Effector CD8-positive, alpha-beta T cell (primary cell): ENCODE measurements around the gene DIO1.

Experiments used
- DNase-seq: peaks from one replicate; lab custom pipeline; 2025; lab: John Stamatoyannopoulos, UW

DIO1 gene

GRCh38 chr1:53942127-53942957 is 48.4 kb downstream of the DIO1 start:
- DNase-seq: no peak

DNA sequence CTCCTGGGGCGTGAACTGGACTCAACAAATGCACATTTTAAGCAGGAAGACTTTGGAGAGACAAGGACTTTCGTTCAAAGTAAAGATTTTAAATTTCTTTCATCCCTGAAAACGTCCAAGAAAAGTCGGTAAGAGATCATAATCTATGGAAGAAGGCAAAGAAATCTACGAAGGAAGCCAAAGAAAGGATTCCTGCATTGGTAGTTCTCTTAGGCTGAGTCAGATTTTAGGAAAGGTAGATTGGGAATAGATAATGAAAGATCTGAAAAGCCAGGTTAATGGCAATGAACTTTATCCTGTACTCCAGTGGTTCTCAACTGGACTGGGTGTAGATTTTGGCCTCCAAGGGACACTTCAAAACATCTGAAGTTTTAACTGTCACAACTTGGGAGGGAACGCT is 49.1 kb downstream of the DIO1 start:
- no peak for DNase-seq

GRCh38 chr1:53943490-53944043 is 49.6 kb downstream of the DIO1 start:
- no peak for DNase-seq

DNA sequence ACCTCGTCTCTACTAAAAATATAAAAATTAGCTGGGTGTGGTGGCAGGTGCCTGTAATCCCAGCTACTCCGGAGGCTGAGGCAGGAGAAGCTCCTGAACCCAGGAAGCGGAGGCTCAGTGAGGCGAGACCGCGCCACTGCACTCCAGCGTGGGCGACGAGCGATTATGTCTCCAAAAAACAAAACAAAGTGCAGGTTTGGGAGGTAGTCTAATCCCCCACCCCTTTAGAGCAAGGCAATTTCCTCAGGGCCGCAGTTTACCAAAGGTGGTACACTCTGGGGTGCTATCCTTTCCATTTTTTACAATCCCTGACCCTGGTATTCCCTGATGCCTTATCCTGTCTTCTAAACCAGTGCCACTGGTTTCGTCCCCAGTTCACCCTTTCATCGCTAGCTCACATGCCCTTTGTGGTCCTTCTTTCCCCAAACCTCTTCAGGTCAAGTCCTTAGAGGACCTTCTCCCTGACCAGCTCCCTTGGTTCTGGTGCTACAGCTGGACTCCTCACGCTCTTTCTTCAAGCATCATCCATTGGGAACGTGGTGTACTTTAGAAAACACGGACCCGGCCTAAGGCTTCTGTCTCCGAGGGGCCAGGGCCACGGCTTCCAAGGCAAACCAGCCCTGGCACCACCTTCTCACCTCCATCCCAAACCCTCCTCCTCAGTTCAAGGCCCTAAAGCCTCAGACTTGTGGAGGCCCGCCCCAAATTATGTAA is 50.6 kb downstream of the DIO1 start:
- no peak for DNase-seq

GRCh38 chr1:53945183-53945432 is 51.1 kb downstream of the DIO1 start:
- no peak for DNase-seq

DNA sequence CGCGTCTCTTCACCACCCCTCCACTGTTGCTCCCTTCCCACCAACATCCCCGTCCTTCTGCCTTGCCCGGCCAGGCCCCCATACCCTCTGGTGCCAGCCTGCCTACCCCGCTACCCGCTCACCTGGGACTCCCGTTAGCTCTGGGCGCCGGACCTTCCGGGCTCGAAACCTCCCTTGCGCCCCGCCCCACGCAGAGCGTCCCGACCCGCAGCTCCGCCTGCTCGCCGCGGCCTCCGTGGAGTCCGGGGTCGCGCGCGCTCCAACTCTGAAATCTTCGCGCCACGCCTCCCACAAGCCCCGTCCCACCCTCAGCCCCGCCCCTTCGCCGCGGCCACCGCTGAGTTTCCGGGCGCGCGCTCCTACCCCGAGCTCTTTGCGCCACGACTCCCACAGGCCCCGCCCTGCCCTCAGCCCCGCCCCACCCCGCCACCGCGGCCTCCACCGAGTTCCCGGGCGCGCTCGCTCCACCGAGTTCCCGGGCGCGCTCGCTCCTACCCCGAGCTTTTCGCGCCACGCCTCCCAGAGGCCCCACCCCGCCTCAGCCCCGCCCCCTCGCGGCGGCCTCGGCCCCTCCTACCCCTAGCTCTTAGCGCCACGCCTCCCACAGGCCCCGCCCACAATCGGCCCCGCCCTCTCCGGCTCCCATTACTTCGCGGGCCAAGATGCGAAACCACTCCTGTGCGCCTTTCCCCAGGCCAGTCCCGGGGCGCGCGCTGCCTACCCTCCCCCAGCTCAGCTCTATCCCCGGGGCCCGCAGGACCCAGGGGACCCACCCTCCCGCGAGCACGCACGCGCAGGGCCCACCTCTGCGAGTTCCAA is 51.7 kb downstream of the DIO1 start, which contains the start of gene IFT25:
IFT25 (minus strand) TSS at position 267 of the 819 bp plus-strand sequence. CDS start 5,617 bp downstream, outside the sequence.
- peak; percentile 98 for DNase-seq

DNA sequence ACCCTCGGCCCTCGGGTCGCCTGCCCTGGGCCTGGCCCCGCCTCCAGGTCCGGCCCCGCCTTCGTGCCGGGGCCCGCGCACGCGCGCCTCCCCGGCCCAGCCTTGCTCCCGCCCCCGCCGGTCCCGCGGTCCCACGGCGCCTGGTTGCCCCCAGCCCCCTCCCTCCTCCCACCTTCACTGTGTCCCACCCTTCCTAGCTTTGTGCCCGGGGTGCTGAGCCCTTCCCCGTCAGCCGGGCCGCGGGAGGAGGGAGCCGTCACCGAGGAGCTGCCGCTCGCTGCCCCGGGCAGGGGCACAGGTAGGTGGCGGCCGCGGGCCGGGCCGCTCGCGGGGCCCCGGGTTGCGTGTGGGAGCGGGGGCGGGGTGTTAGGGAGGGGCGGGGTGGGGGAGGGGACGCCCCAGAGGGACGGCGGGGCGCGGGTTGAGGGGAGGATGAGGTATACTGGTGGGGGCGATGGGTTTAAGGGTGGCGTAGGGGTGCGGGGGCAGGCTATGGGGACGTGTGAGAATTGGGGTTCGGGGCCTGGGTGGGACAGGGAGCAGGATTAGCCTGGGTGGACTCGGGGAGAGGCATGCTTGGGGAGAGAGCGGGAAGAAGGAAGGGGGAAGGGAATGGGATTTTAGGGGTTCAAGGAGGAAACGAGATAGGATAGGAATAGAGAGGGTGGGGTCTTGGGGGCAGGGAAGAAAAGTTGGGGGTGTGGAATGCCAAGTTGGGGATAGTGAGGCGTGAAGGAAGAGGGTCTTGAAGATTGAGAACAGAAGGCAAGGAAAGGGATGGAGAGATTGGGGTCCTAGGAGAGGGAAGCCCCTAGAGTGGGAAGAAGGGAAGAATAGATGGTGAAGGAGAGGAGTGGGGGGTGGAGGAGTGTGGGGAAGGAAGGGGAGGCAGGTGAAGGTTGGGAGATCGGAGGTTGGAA is 52.5 kb downstream of the DIO1 start, which contains the start of gene LRRC42:
LRRC42 (plus strand) TSS at position 99 of the 920 bp plus-strand sequence. CDS start 5,650 bp downstream, outside the sequence.
- DNase-seq: no peak

GRCh38 chr1:53947172-53947907 is 53.4 kb downstream of the DIO1 start:
- DNase-seq: no peak

DNA sequence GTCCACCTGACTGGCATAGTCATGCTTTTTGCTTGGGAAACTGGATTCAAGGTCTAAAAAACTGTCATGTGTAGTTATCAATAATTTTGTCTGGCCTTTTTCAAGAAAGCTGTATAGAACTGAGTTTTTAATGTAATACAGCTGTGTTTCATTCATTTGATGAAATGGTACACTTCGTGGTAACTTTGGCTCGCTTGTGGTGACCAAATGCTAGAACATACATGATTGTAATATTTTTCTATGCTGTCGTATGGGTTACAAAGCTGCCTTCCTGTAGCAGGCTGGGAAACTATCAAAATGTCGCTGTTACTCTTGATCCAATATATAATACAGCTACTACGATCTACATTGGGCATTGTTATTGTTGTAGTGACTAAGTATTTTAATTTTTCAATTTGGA is 54.3 kb downstream of the DIO1 start:
- DNase-seq: no peak

DNA sequence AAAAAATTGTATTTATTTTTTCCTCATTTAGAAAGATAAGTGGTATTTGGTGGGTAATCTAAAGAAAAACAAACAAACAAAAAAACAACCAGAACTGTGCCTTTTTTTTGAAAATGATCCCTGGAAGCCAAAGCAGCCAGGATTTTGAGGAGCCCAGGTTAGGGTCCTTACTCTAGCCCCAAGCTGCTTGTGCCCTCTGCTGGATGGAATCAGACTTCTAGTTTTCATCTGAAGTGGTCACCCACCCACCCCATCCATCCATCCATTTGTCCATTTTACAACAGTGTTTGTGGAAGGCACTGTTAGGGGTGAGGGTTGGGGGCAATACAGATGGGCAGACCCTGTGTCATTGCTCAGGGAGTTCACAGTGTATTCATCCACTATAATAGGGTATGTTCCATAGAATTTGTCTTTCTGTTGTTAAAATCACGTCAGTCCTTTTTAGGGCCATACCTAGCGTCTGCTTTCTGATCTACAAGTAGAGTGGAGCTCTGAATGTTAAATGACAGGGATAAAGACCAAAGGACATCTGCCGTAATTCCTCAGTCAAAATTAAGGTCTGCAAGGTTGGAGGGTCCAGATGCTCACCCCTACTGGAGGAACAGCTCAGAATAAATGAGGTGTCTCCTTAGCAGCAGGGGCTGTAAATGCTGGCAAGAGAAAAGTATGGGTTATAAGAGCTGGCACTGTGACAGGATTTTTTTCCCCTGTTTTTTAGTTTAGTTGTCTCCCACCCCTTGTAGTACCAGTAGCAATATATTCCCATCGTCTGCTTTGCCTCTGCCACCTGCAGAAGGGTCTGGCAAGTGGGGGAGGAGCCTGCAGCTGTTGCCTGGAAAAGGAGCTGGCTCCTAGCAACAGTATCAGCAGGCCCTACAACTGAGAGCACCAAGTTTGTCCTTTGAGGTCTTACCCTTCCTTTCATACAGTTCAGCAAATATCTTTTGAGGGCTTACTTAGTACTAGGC is 55.3 kb downstream of the DIO1 start:
- no peak for DNase-seq

- no peak for DNase-seq
Measured at GRCh38 chr1:53951697-53952096, 57.7 kb downstream of the DIO1 start.

- no peak for DNase-seq
Measured at GRCh38 chr1:53954128-53954527, 60.1 kb downstream of the DIO1 start.

DNA sequence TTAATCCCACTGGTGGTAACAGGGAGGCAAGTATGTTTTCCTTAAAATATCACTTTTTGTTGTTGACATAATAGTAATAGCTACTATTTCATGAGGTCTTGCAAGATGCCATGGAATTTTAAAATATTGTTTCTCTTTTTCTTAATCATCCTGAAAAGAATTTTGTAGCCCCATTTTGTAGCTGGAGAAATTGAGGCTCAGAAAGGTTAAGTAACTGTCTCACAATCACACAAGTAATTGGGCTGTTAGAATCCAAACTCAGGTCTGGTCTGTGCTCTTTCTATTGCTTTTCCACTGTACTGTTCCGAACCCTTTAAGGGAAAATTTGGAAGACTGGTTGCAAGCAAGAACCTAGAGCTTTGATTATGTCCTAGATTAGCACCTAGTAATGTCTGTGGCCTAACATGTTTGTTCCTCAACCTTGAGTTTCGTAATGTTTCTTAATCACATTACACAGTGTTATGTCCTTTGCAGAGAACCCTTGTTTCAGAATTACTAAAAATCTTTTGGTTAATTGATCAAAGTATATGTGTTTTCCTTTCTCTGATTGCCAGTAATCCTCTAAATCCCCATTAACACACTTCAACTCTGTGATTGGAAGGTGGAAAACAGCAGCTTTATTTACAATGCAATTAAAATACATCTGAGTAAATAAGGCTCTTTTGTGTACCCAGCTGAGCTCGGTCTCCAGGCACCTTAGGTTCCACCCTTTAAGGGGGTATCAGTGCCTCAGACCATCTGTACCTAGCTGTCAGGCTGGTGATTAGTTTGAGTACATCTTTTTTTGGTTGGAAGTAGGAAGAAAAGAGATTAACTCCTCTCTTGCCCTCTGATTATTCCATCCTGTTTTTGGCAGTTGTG is 62.6 kb downstream of the DIO1 start:
- no peak for DNase-seq

DNA sequence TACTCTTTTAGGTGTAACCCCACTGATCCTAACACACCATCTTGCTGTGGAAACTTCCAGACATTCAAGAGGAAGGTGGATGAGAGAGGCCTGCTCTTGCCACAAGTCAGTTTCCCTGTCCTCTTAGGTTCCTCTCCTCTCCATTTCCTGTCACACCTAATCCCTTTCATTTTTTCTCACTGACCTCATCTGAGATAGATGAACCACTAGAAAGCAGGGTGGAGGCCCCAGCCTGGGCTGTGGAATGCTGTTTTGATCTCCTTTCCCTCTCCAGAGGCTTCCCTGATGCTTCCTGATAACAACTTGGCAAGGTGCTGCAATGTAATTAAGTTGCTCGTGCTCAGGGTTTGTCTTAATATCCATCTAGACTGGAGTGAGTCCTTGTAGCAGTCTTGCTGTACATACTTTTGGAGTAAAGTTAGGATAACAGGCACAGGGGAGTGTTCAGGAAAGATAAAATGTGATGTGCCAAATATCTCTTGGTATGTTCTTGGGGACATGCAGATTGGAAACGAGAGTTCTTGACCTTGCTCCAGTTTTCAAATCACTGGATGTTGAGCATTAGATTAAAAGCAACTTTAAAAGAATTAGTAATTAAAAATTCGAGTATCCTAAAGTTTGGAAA is 63.3 kb downstream of the DIO1 start:
- DNase-seq: no peak

GRCh38 chr1:53959664-53960250 is 65.8 kb downstream of the DIO1 start:
- no peak for DNase-seq
